ENCODE measurements around the gene CLP1.
"Not testable (repeated sequence)": the region's sequence is repeated elsewhere in the genome, so short reads cannot be mapped to it uniquely, and the experiment has no call there.

The CLP1 gene

GRCh38 chr11:57641011-57641807, 16.4 kb upstream of the CLP1 start:
- no peak for DNase-seq

GRCh38 chr11:57643802-57644201, 13.8 kb upstream of the CLP1 start:
- DNase-seq = no peak

GRCh38 chr11:57644748-57645688, 12.5 kb upstream of the CLP1 start:
- peak; percentile 37 for DNase-seq

GRCh38 chr11:57645689-57646085, 11.9 kb upstream of the CLP1 start:
- no peak for DNase-seq

GRCh38 chr11:57646194-57646798, 11.3 kb upstream of the CLP1 start:
- DNase-seq = no peak

GRCh38 chr11:57646799-57647303, 10.7 kb upstream of the CLP1 start:
- no peak for DNase-seq

- DNase-seq = no peak
These were observed 10.2 kb upstream of the CLP1 start for GRCh38 chr11:57647372-57647771.

- no peak for DNase-seq
These were observed 9.4 kb upstream of the CLP1 start for GRCh38 chr11:57647960-57648800.

GRCh38 chr11:57648801-57649735, 8.5 kb upstream of the CLP1 start:
- DNase-seq = no peak

- no peak for DNase-seq
These were observed 7.5 kb upstream of the CLP1 start, which contains the start of gene YPEL4 for GRCh38 chr11:57649826-57650738. YPEL4 (minus strand) TSS chr11:57649912; CDS start chr11:57647107, 2,805 bp downstream.

- no peak for DNase-seq
These were observed 6.8 kb upstream of the CLP1 start for GRCh38 chr11:57650739-57651090.

- no peak for DNase-seq
These were observed 6.2 kb upstream of the CLP1 start for GRCh38 chr11:57651408-57651807.

GRCh38 chr11:57652230-57652629, 5.3 kb upstream of the CLP1 start:
- not testable (repeated sequence) for DNase-seq

- DNase-seq = no peak
These were observed 4.9 kb upstream of the CLP1 start for GRCh38 chr11:57652662-57653061.

- DNase-seq = no peak
These were observed 4.4 kb upstream of the CLP1 start for GRCh38 chr11:57653163-57653562.

- no peak for DNase-seq
These were observed 723 bp upstream of the CLP1 start for GRCh38 chr11:57656885-57657193.

GRCh38 chr11:57658023-57658361, 430 bp downstream of the CLP1 start:
- DNase-seq = no peak

- no peak for DNase-seq
These were observed 2.1 kb downstream of the CLP1 start for GRCh38 chr11:57659669-57660068.

- DNase-seq = no peak
These were observed 5.3 kb downstream of the CLP1 start for GRCh38 chr11:57662893-57663292.

- DNase-seq = no peak
These were observed 6.4 kb downstream of the CLP1 start for GRCh38 chr11:57663975-57664374.
